DOHH2 (cell line): Measurements from ENCODE around the gene MKLN1.

Experiments
- H3F3A ChIP-seq: fragments of 200-600 bp; sonication (generic), shearing (Covaris generic); 2 replicates; pipeline ENCODE4 v1.6.0; 2016; ENCODE audit warnings: antibody characterized with exemption, mild to moderate bottlenecking; ENCODE audit not compliant: control insufficient read depth, insufficient read depth
- H3K27ac ChIP-seq: fragments of 200-600 bp; sonication (generic); 2 replicates; pipeline ENCODE4 v1.5.1; 2014; ENCODE audit warnings: low read depth, mild to moderate bottlenecking, low read length, moderate library complexity
- H3K27me3 ChIP-seq: fragments of 200-600 bp; sonication (generic); 2 replicates; pipeline ENCODE4 v1.6.1; 2014; ENCODE audit warnings: mild to moderate bottlenecking, low read length, mixed read lengths; ENCODE audit not compliant: control insufficient read depth
- H3K36me3 ChIP-seq: fragments of 200-600 bp; sonication (generic); 2 replicates; pipeline ENCODE4 v1.6.1; 2014; ENCODE audit warnings: mild to moderate bottlenecking, low read length, moderate library complexity, mixed read lengths; ENCODE audit not compliant: control insufficient read depth
- H3K4me1 ChIP-seq: fragments of 200-600 bp; sonication (generic); 2 replicates; pipeline ENCODE4 v1.6.1; 2014; ENCODE audit warnings: mild to moderate bottlenecking, low read length, mixed read lengths; ENCODE audit not compliant: control insufficient read depth
- H3K4me2 ChIP-seq: fragments of 200-600 bp; sonication (generic); 2 replicates; pipeline ENCODE4 v1.6.0; 2014; ENCODE audit warnings: mild to moderate bottlenecking, low read length, moderate library complexity
- H3K4me3 ChIP-seq: fragments of 200-600 bp; sonication (generic); 2 replicates; pipeline ENCODE4 v1.5.1; 2014; ENCODE audit warnings: mild to moderate bottlenecking, low read length, mixed read lengths
- H3K79me2 ChIP-seq: fragments of 200-600 bp; sonication (generic); 2 replicates; pipeline ENCODE4 v1.6.1; 2014; ENCODE audit warnings: mild to moderate bottlenecking, low read length, mixed read lengths; ENCODE audit not compliant: control insufficient read depth
- H3K9me2 ChIP-seq: fragments of 200-600 bp; sonication (generic); replicated peaks from 2 replicates; pipeline ENCODE4 v1.6.1; 2014; ENCODE audit warnings: mild to moderate bottlenecking, low read length, mixed read lengths; ENCODE audit not compliant: control insufficient read depth
- H3K9me3 ChIP-seq: fragments of 200-600 bp; sonication (generic); 2 replicates; pipeline ENCODE4 v1.6.1; 2014; ENCODE audit warnings: antibody characterized with exemption, low read length, mixed read lengths; ENCODE audit not compliant: control insufficient read depth, insufficient read depth
- H4K20me1 ChIP-seq: fragments of 200-600 bp; sonication (generic); 2 replicates; pipeline ENCODE4 v1.6.0; 2014; ENCODE audit warnings: low read depth, mild to moderate bottlenecking, antibody characterized with exemption, low read length, moderate library complexity; ENCODE audit not compliant: control insufficient read depth, insufficient read depth
- CTCF ChIP-seq: fragments of 200-600 bp; sonication (generic); IDR thresholded peaks from one replicate; pipeline ENCODE4 v1.5.1; 2014; ENCODE audit warnings: antibody characterized with exemption, mild to moderate bottlenecking, low read depth, low read length; ENCODE audit not compliant: poor library complexity, severe bottlenecking
- EZH2phosphoT487 ChIP-seq: fragments of 200-600 bp; sonication (generic); IDR thresholded peaks from 2 replicates; pipeline ENCODE4 v1.6.1; 2017; ENCODE audit warnings: borderline replicate concordance, mild to moderate bottlenecking, antibody characterized with exemption, low read length, moderate library complexity, mixed read lengths

Gene MKLN1

GRCh38 chr7:131292141-131292905 lies 35.4 kb upstream of the MKLN1 start:
- Histone ChIP-seq H3K27ac (no peak overlapping the region), H3K27me3 (no peaks in the 10 kb centered on the region), H3K9me3 (0 out of 2 replicates have a peak, but pooled peaks cover 4% of the 10 kb centered on the region), H3K4me2 (no peak overlapping the region), H4K20me1 (no peaks in the 10 kb centered on the region), H3F3A (no peaks in the 10 kb centered on the region), H3K4me1 (no peaks in the 10 kb centered on the region), H3K36me3 (no peaks in the 10 kb centered on the region), H3K79me2 (no peaks in the 10 kb centered on the region), H3K4me3 (no peak overlapping the region), H3K9me2 (no peaks in the 10 kb centered on the region)
- TF ChIP-seq EZH2phosphoT487 (no peak), CTCF (no peak)

GRCh38 chr7:131293018-131293417 lies 34.7 kb upstream of the MKLN1 start:
- no peak overlapping the region for H3K4me3 ChIP-seq
- H3K4me1 ChIP-seq = no peaks in the 10 kb centered on the region
- H3K9me3 ChIP-seq = 0 out of 2 replicates have a peak, but pooled peaks cover 4% of the 10 kb centered on the region
- no peaks in the 10 kb centered on the region for H3K79me2 ChIP-seq
- H3K9me2 ChIP-seq = no peaks in the 10 kb centered on the region
- H4K20me1 ChIP-seq = no peaks in the 10 kb centered on the region
- no peak for TF ChIP-seq EZH2phosphoT487
- no peak for TF ChIP-seq CTCF
- H3K27ac ChIP-seq = no peak overlapping the region
- no peaks in the 10 kb centered on the region for H3K36me3 ChIP-seq
- H3K27me3 ChIP-seq = no peaks in the 10 kb centered on the region
- H3K4me2 ChIP-seq = no peak overlapping the region
- no peaks in the 10 kb centered on the region for H3F3A ChIP-seq

- Histone ChIP-seq H3K27me3 (no peaks in the 10 kb centered on the region), H4K20me1 (no peaks in the 10 kb centered on the region), H3K27ac (no peak overlapping the region), H3K9me3 (no peaks in the 10 kb centered on the region), H3K9me2 (no peaks in the 10 kb centered on the region), H3K4me1 (peaks cover 5% of the 10 kb centered on the region; the same call in 1 of the 2 replicates), H3F3A (no peaks in the 10 kb centered on the region), H3K4me3 (no peak overlapping the region), H3K4me2 (no peak overlapping the region), H3K36me3 (no peaks in the 10 kb centered on the region), H3K79me2 (no peaks in the 10 kb centered on the region)
- TF ChIP-seq CTCF = no peak
- no peak for TF ChIP-seq EZH2phosphoT487
Observed at GRCh38 chr7:131294553-131294952, 33.1 kb upstream of the MKLN1 start.
